Erythroblast (primary cell): ENCODE results near the gene NPS.

Experiments
- DNase-seq, 2 experiments: peaks; one replicate each; lab custom pipeline; 2025; lab: John Stamatoyannopoulos, UW
- GATA1 ChIP-seq: IDR thresholded peaks from 2 replicates; pipeline ENCODE4 v1.6.1; 2011; ENCODE audit warnings: low read depth, mild to moderate bottlenecking, control low read depth, low read length, moderate library complexity
- POLR2A ChIP-seq: IDR thresholded peaks from 2 replicates; pipeline ENCODE4 v1.6.1; 2011; ENCODE audit warnings: mild to moderate bottlenecking, low read length

The NPS gene

GRCh38 chr10:127576051-127576450, 26.9 kb downstream of the NPS start:
- DNase-seq: no peak
- TF ChIP-seq POLR2A (no peak), GATA1 (no peak)

GRCh38 chr10:127576740-127577161, 27.6 kb downstream of the NPS start:
- TF ChIP-seq GATA1 (no peak), POLR2A (no peak)
- no peak for DNase-seq

- DNase-seq: no peak
- TF ChIP-seq POLR2A: no peak
- TF ChIP-seq GATA1: no peak
Measured at GRCh38 chr10:127577376-127578258, 28.5 kb downstream of the NPS start.

GRCh38 chr10:127578259-127578960, 29.3 kb downstream of the NPS start:
- no peak for TF ChIP-seq GATA1
- TF ChIP-seq POLR2A: no peak
- no peak for DNase-seq

- no peak for DNase-seq
- no peak for TF ChIP-seq GATA1
- TF ChIP-seq POLR2A: no peak
Measured at GRCh38 chr10:127578961-127579305, 29.8 kb downstream of the NPS start.

GRCh38 chr10:127579640-127580039, 30.5 kb downstream of the NPS start:
- TF ChIP-seq GATA1 (no peak), POLR2A (no peak)
- no peak for DNase-seq

- DNase-seq: no peak
- TF ChIP-seq POLR2A (no peak), GATA1 (no peak)
Measured at GRCh38 chr10:127580822-127581221, 31.7 kb downstream of the NPS start.

GRCh38 chr10:127585519-127586023, 36.5 kb downstream of the NPS start:
- DNase-seq: no peak
- TF ChIP-seq GATA1 (no peak), POLR2A (no peak)

GRCh38 chr10:127587668-127588365, 38.7 kb downstream of the NPS start:
- no peak for TF ChIP-seq GATA1
- TF ChIP-seq POLR2A: no peak
- no peak for DNase-seq

GRCh38 chr10:127592586-127592985, 43.5 kb downstream of the NPS start:
- no peak for TF ChIP-seq POLR2A
- TF ChIP-seq GATA1: no peak

GRCh38 chr10:127600479-127600878, 51.4 kb downstream of the NPS start:
- TF ChIP-seq GATA1: no peak
- no peak for TF ChIP-seq POLR2A
- DNase-seq: no peak

More at GRCh38 chr10:127592586-127592985, 43.5 kb downstream of the NPS start:
- DNase-seq: no peak
